SK-N-MC (cell line): ENCODE results near the gene APOC3.

Experiments
- EZH2 ChIP-seq: fragments of 200-600 bp; sonication (generic); IDR thresholded peaks from one replicate; pipeline ENCODE4 v1.6.1; 2017; ENCODE audit warnings: antibody characterized with exemption
- FOXP2 ChIP-seq: optimal IDR thresholded peaks from 2 replicates; pipeline ENCODE3; 2011; ENCODE audit warnings: mild to moderate bottlenecking, moderate library complexity; ENCODE audit not compliant: insufficient read depth; ENCODE audit errors: extremely low read length, control extremely low read depth
- POLR2AphosphoS5 ChIP-seq: IDR thresholded peaks from 2 replicates; pipeline ENCODE4 v1.6.1; 2012; ENCODE audit warnings: mild to moderate bottlenecking, low read depth, low read length, borderline replicate concordance

DNA sequence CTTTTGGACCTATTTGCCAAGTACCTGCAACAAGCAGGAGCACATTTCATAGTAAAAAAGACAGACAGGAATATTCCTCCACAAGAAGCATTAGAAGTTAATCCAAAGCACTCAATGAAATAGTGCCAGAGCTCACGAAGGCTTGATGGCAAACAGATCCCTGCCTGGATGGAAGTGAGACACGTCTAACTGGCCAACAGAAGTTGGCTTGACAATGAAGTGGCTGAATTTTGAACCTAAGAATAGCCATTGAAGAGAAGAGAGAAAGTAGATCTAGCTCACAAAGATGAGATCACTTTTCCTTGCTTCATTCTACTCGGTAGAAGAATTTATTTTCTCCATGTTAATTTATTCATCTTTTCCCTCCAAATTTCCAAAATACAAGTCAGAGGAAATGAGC lies 38.4 kb downstream of the APOC3 start:
- TF ChIP-seq POLR2AphosphoS5 (no peak), FOXP2 (no peak), EZH2 (no peak)
